GM19468 (cell line): ENCODE measurements around the gene KCNAB3.

Experiments
- ATAC-seq: cut with Tn5 transposase; IDR thresholded peaks from one replicate; pipeline ENCODE4 v1.9.1; 2021; ENCODE audit warnings: mild to moderate bottlenecking, moderate library complexity, moderate number of reproducible peaks; ENCODE audit not compliant: unreplicated experiment; ENCODE audit errors: extremely low read depth

The KCNAB3 gene

DNA sequence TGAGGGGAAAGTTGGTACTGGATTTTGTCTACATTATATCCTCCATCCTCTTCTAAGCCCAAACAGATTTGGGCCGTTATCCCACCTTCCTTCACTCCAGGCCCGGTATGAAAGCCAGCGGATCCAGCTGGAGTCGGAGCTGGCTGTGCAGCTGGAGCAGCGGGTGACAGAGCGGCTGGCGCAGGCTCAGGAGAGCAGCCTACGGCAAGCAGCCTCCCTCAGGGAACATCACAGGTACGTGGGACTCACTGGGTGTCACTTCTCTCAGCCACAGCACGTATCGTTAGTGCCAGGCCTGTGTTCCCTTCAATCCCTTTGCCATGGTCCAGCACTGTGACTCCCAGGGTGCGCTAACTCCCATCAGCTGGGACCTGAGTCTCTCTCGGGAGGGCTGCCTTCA is 13.6 kb upstream of the KCNAB3 start:
- ATAC-seq = no peak

GRCh38 chr17:7940743-7941142 is 11.1 kb upstream of the KCNAB3 start:
- no peak for ATAC-seq

DNA sequence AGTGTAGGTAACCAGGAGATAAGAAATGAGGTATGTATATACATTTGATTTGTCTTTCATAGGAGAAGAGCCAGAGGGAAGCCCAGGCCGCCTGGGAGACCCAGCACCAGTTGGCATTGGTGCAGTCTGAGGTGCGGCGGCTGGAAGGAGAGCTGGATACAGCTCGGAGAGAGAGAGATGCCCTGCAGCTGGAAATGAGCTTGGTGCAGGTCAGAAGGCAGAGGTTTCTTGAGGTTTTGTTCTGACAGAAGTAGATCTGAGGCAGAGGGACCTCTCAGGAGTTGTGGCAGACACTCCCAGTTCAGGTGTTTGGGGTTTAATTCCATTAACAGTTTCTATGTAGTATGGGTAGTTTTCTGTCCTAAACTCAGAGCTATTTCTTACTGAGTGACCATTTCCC is 10.4 kb upstream of the KCNAB3 start:
- no peak for ATAC-seq

DNA sequence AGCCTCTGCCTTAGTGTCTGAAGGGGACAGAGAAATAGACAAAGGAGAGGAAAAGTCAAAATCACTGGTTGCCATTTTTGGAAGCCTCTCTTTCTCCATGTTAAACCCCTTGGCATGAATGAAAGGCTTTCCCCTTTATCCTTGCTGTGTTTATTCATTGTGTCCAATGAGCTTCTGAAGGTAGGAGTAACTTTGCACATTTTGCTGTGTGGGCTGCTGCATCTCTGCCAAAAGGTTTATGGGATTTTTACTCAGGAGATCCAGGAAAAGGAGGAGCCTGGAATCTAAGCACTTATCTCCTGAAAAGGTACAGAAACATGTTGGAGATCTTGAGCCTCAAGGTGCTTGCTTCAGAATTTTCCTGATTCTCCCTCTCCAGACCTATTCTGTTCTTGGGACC is 6.2 kb upstream of the KCNAB3 start:
- no peak for ATAC-seq

DNA sequence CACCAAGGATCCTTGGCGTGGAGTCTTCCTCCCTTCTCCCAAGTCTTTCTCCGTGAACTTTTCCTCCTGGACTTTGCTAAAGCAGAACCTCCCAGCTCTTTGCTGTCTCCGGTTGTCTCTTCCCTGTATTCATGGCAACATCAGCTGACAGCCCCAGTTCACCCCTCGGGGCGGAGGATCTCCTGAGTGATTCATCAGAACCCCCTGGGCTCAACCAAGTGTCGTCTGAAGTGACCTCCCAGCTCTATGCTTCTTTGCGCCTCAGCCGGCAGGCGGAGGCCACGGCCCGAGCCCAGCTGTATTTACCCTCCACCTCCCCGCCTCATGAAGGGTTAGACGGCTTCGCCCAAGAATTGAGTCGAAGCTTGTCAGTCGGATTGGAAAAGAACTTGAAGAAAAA is 3.3 kb upstream of the KCNAB3 start:
- ATAC-seq = no peak

GRCh38 chr17:7932483-7932891 is 2.8 kb upstream of the KCNAB3 start:
- no peak for ATAC-seq

DNA sequence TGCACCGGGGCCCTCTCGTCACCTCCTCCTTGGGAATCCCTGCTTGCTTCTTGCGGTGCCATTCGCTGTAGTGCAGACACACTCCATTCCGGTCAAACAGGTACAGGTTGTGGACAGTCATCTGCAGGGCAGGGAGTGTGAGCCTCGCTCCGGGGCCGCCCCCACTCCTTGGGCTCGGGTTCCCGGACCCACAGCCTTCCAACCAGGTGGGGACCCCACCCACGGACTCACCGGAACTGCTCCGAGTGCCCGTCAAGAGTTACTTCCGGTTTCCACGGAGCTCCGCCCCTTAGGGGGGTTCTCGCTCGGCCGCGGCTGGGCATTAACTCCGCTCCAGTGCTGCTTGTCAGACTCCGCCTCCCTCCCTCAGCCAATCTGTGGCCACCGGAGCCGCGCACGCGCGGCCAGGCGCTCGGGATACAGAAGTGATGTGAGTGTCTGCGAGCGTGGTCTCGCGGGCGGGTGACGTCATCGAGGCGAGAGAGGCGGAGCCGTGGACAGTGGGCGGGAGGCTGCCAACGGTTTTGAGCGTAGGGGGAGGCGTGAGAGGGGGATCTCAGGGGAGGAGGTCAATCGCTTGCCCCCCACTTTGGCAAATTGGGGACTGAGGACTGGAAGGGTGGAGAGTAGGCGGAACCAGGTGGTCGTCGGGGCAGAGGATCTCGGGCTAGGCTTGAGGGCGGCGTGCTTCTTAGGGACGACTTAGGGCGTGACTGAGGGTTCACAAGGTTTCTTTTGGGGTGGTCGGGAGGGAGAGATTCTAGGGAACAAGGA is 2.2 kb upstream of the KCNAB3 start, which contains the start of the genes CNTROB and TRAPPC1:
TSS of gene CNTROB (plus strand) at position 498 of the 774 bp plus-strand sequence. CDS start 874 bp downstream, outside the sequence.
TSS of gene TRAPPC1 (minus strand) at position 238 of the 774 bp plus-strand sequence. CDS start at position 121, 117 bp downstream.
- ATAC-seq = peak; percentile 92

- ATAC-seq = no peak
These were observed 1.4 kb upstream of the KCNAB3 start for GRCh38 chr17:7930841-7931631.

DNA sequence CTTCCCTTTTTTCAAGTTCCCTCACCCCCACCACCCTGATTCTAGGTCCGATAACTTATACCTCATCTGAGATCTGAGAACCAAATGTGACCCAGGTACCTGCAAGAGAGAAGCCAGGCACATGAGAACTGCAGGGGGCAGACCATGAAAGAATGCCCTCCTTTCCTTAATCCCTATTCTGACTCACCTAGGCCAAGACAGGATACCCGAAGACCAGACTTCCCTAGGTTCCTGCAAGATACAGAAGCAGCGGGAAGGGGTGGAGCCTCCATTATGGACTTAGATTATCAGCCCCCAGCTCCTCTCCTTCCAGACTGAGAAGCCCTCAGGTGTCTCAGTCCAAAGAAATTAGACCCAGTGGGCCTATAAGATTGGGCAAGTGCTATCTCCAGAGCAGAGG is 2.1 kb downstream of the KCNAB3 start:
- no peak for ATAC-seq

DNA sequence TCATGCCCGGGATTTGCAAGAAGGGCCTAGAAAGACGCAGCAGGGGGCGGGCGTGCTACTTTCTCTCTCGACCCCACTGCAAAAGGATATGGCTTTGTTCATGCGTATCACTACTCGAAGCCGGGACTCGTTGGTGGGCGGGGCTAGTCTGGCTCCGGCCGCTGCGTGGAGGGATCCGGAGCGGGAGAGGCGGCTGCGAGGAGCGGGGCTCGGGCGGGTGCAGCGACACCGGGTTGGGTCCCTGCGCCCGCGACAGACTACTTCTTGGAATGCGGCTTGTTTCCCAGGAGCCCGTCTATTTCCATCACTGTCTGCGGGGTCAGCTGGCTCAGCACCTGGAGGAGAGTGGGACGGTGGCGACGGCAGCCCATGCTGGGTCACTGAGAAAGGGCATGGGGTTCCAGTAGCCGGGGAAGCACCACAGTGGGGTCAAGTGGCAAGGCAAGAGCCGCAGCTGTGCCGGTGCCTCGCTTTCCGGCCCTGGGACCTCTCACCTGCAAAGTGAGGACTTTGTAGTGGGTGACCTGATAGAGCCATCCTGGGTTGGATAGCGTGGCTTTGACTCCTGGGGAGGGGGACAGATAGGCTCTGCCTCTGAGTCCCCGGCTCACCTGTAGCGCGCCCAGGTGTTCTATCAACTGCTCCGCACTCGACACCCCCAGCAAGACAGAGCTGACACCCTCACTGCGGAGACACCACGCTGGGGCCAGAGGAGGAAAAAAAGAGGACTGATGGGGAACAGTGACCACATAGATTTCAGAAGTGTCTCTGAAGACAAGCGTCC is 6.6 kb downstream of the KCNAB3 start:
- no peak for ATAC-seq

- ATAC-seq = no peak
These were observed 7.3 kb downstream of the KCNAB3 start for GRCh38 chr17:7922269-7922844.

DNA sequence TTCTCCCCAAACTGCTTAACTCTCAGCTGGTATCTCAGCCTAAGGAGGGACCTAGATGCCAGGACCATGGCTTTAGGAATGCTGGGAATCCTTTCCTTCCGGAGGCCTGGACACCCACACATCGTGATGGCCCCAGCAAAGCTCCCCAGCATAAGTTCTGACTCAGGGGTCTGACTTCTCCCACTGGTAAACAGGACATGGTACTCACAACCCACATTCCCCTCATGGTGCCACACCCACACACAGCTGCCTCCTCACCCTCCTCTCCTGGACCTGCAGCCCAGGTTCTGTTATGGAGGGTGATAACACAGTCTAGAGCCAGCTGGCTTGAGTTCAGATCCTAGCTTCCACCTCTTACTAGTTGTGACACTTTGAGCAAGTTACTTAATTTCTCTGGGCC is 12.8 kb downstream of the KCNAB3 start:
- no peak for ATAC-seq

DNA sequence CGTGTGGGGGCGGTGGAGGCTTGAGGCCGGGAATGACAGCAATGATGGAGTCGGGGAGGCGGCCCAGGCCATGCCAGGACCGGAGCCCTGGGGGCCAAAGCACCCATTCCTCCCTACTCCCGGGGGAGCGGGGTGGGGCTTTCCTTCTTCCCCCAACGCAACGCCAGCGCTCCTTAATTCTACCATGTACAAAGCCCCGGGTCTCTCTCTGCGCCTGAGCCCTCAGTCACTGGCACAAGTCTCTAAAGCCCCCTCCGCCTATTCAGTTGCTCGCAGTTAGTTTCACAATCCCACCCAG is 13.3 kb downstream of the KCNAB3 start:
- ATAC-seq = no peak

GRCh38 chr17:7915611-7916384 is 13.9 kb downstream of the KCNAB3 start, which contains the start of gene RNF227:
Gene RNF227, minus strand, starts transcription at chr17:7916289. Its CDS starts 94 bp downstream, at chr17:7916195.
- ATAC-seq = no peak

GRCh38 chr17:7915179-7915610 is 14.5 kb downstream of the KCNAB3 start:
- no peak for ATAC-seq

DNA sequence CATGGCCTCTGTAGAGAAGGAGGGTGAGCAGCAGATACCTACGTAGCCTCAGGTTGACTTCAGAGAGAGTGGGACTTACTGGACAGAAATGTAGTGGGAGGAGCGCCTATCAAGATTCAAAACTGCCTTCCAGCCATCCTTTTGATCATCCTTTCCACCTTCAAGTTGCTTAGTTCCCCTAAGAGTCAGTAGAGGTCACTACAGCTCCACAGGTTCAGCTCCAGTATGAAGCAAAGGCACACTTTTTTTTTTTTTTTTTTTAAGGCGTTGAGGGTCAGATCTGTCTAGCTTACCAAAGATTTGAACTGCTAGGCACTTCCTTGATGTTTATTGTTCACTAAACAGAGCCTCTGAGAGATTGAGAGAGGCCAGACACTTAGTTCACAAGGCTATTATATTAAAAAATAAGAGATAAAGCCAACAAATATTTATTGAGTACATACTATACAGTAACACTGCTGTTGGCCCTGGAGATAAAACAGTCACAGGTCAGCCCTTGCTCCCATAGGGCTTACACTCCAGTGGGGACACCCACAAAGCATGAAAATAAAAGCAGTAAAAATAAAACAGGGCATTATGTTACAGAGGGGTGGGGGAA is 16.6 kb downstream of the KCNAB3 start:
- no peak for ATAC-seq

GRCh38 chr17:7911116-7911515 is 18.5 kb downstream of the KCNAB3 start:
- ATAC-seq = no peak

- ATAC-seq = no peak
These were observed 18.9 kb downstream of the KCNAB3 start for GRCh38 chr17:7910711-7911110.

GRCh38 chr17:7910281-7910680 is 19.4 kb downstream of the KCNAB3 start:
- no peak for ATAC-seq
